Thyroid gland (tissue), 4 donors: Measurements from ENCODE around the gene JMJD6.

Source experiments
- CTCF ChIP-seq, 6 experiments: fragments of 200-600 bp in 3 of 6; fragments of 450-650 bp in 3 of 6; sonication (generic) in 3 of 6; IDR thresholded peaks; one replicate each; pipeline ENCODE4 v1.5.1; 2016 to 2019; ENCODE audit warnings: antibody characterized with exemption in 6 of 6, mild to moderate bottlenecking in 2 of 6, inconsistent platforms in 1 of 6, moderate library complexity in 1 of 6
- POLR2A ChIP-seq, 2 donors: fragments of 450-650 bp; IDR thresholded peaks; one replicate each; pipeline ENCODE4 v1.6.1; 2017; ENCODE audit warnings: antibody characterized with exemption in 2 of 2, mild to moderate bottlenecking in 2 of 2, moderate library complexity in 1 of 2

- TF ChIP-seq CTCF (IDR thresholded peaks at IDR 0.05) (no peak), POLR2A (IDR thresholded peaks at IDR 0.05) (no peak)
These were observed 38.2 kb downstream of the JMJD6 start for GRCh38 chr17:76688165-76688622.
